GM18873 (cell line): ENCODE measurements around the gene CYFIP2.

Experiments used
- ATAC-seq: cut with Tn5 transposase; IDR thresholded peaks from one replicate; pipeline ENCODE4 v1.9.1; 2021; ENCODE audit warnings: mild to moderate bottlenecking, moderate library complexity, moderate number of reproducible peaks; ENCODE audit not compliant: unreplicated experiment, low FRiP score

The CYFIP2 gene

DNA sequence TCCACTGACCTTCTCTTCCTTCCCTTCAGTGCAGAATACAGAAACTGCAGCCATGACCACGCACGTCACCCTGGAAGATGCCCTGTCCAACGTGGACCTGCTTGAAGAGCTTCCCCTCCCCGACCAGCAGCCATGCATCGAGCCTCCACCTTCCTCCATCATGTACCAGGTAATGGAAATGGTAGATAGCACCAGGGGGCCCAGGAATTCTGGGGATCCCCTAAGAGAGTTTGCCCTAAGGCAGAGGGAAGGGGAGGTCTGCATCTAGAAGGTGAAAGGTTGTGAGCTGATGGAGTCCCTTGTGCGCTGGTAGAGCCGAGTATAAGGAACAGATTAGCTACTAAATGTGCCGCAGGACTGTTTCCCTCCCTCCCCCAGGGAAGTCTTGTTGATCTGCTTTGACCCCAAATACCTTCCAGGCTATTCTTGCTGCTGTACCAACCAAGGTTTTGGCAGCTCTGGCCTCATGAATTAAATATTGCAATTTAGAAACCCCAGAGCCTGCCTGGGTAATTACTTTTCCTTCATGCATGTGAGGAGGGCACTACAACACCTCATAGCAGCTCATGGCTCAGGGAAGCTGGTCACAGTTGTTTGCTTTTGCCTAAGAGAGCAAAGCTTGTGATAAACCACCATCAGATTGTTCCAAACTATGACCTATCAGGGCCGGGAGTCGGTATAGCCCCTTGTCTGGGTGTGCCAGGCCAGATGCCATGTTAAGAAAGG lies 19.6 kb downstream of the CYFIP2 start:
- ATAC-seq, result no peak

DNA sequence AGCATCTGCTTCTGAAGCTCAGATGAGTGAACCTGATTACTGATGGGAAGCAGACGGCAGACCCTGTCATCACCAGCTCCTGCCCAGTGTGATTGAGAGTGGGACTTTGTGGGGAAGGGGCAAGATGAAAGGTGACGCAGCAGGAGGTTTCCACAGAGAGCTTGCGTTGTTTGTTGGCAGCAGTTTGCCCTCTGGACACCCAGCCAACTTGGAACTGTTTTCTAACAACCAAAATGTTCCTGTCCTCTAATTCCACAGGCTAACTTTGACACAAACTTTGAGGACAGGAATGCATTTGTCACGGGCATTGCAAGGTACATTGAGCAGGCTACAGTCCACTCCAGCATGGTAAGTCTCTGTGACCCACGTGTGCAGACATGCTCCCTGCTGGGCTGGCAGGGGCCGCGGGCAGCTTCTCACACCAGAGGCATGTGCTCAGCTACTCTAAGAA lies 20.9 kb downstream of the CYFIP2 start:
- no peak for ATAC-seq

DNA sequence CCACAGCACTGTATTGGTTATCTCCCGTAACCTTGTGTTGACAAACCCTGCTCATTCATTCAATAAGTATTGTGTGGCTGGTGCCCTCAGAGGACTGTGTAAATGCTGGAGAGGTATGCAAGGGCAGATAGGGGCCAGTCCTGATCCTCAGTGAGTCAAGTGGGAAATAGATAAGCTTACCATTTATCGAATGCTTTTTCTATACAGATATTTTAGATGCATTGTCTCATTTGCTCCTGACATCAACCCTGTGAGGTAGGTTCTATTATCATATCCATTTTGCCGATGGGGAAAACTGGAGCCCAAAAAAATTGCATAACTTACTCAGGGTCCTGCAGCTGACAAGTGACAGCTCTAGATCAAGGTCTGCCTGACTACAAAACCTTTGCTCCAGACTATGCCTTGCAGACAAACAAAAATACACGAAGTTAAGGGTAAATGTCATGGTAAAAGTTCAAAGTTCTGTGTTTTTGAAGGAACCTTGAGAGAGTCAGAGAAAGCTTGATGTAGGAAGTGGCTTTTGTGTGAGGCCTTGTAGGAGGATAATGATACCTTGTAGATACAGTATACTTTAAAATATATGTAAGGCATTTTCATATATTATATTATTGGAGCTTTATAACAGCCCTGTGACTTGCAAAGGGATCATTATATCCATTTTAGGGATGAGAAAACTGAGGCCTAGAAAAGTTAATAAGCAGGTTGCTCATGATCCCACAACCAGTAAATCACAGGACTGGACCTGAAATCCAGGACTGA lies 22.7 kb downstream of the CYFIP2 start:
- no peak for ATAC-seq

DNA sequence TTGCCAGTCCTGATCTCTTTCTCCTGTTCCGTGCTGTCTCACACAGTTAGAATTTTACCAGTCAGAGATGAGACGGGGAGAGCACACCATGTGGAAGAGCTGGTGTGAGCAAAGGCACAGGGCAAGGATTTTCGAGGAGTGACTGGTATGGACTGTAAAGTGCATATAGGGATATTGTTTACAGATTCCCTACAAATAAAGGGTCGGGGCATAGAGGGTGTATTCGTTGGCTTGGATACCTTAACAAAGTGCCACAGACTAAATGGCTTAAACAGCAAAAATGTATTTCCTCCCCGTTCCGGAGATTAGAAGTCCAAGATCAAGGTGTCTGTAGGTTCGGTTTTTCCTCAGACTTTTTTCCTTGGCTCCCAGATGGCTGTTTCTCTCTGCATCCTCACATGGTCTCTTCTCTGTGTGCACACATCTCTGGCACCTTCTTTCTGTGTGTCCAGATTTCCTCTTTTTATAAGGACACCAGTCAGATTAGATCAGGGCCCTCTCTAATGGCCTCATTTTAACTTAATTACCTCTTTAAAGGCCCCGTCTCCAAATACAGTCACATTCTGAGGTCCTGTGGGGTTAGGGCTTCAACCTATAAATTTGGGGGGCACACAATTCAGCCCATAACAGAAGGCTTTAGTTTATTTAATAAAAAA lies 23.4 kb downstream of the CYFIP2 start:
- ATAC-seq, result no peak

DNA sequence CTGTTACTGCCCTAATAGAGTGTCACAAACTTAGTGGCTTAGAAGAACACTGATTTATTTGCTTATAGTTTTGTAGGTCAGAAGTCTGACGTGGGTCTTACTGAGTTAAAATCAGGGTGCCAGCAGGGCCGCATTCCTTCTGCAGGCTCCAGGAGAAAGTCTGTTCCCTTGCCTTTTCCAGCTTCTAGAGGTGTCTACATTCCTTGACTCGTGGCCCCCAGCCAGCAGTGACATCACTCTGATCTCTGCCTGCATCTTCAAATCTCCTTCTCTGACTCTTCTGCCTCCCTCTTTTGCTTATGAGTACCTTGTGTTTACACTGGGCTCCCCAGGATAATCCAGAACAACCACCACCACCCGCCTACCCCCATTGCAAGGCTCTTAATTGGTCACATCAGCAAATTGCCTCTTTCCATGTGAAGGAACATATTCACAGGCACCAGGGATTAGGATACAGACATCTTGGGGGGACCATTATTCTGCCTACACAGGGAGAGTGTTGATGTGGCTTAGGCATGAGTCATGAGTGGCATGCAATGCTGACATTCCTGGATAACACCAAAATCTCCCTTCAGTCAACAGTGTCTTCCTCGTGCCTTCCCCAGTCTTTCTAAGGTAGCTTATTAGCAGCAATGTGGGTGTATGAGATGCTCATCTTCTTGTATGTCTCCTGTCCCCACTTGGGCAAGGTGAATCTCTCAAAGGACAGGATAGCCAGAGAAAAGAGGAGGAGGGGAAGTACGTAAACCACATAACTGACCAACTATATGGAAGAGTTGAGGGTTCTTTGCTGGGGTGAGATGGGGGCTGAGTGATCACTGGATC lies 24.4 kb downstream of the CYFIP2 start:
- ATAC-seq, result no peak

DNA sequence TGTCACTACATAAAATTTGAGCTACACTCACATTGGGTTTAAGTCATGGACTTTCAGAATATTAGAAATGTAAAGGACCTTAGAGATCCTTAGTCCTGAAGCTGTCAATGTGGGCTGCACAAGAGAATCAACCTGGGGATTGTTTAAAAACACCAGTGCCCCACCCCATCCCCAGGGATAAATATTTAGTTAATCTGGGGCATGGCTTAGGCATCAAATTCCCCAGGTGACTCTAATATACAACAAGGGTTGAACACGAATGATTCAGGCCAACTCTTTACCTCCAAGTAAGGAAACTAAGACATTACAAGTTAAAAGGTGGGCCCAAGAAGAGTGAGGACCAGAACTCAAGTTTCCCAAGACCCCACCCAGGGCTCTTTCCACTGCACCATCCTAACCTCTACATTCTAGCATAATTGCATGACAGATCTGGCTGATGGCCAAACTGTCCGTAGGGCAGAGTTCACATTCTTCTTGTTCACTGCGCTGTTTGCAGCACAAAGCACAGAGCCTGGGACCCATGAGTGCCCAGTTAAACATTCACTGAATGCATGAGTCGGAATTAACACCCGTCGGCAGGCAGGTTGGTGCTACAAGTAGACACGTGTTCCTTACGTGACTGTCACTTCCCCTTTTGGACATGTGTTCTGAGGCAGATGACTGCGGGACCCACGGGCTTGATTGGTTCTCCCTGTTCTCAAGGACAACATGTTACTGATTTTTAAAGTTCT lies 25.2 kb downstream of the CYFIP2 start:
- peak; percentile 72 for ATAC-seq

DNA sequence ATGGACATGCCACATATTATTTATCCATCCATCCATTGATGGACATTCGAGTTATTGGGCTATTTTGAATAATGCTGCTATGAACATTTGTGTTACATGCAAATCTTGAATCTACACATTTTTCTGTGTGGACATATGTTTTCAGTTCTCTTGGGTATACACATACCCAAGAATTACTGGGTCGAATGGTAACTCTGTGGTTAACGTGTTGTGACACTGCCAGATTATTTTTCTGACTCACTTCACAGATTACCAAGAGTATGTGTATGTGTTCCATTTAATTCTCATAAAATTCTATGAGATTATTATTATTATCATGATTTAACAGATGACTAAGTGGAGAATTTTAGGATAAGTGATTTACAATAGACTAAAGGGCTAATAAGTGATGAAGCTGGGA lies 26.7 kb downstream of the CYFIP2 start:
- ATAC-seq, result no peak

DNA sequence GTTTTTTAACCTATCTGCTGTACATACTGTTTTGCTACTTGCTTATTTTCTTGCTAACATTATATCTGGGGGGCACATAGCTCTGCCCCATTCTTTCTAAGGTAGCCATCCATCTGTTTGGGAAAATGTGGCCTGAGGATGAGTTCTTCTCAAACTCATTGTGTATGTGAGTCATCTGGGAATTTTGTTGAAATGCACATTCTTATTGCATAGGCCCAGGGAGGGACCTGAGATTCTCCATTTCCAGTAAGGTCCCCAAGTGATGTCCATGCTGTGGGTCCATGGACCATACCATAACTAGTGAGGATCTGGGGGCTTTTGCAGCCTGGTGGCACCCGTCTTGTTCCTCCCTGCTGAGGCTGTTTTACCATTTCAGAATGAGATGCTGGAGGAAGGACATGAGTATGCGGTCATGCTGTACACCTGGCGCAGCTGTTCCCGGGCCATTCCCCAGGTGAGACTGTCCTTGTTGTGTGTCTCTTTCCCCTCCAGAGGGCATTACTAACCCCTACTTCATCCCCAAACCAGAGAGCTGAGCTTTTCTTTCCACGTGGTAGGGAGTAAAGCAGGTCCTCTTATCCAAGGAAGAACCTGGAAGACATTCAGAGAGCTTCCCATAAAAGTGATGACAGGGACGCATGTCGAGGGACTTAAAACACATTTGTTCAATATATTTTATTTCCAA lies 28.6 kb downstream of the CYFIP2 start:
- ATAC-seq, result no peak

DNA sequence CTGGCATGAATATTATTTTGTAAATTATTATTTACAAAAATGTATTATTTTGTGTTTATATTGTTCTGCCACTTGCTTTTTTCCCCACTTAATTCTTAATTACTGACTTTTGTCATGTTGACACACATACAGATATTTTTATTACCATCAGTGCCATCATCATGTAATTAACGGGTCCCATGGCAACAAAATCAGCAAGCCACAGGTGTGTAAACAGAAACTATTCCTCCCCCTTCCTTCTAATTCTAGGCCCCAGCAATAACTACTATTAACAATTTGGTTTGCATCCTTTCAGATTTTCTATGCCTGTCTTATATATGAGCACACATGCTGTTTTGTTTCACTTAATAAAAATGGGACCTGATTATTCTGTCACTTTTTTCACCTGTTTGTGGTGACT lies 29.3 kb downstream of the CYFIP2 start:
- ATAC-seq, result no peak

DNA sequence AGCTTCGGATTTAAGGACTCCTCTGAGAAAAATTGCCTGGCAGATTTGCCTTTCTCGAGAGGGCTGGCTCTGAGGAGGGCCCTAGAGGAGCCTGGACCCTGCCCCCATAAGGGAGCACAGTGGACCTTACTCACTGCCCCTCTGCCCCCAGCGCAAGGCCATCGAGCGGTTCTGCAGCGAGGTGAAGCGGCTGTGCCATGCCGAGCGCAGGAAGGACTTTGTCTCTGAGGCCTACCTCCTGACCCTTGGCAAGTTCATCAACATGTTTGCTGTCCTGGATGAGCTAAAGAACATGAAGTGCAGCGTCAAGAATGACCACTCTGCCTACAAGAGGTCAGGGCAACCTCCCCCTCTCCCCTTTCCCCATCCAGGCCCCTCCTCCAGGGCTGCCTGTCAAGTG lies 34.6 kb downstream of the CYFIP2 start:
- no peak for ATAC-seq

DNA sequence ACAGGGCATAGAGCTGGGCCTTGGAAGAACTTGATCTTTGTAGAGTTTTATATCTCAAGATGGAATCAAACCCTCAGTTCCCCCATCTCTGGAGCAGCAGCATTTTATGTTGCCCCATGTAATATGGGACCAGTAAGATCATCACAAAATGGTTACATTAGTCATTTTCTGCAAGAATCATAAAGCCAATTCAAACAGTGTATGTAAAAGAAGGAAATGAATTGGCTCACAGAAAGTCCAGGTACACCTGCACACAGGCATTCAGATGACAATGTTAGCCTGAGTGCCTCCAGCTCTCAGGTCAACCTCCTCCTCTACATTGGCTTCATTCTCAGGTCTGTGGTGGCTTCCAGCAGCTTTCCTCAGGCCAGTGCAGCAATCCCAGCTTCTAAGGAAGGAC lies 35.1 kb downstream of the CYFIP2 start:
- ATAC-seq, result no peak

DNA sequence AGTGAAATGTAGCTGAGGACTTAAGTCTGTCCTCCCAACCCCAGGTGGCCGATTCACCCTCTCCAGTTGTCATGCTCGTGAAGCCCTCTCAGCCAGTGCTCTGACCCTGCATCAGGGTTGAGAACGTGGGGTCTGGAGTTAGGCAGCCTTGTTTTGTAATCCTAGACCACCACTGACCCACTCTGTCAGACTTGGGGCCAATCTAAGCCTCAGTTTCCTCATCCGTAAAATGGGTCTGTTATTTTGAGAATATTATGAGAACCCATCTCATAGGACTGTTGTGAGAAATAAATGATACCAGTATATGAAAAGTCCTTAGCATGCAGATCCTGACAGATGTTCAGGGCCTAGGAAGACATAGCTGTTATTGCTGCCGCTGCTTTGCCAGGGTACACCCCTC lies 37.1 kb downstream of the CYFIP2 start:
- no peak for ATAC-seq

DNA sequence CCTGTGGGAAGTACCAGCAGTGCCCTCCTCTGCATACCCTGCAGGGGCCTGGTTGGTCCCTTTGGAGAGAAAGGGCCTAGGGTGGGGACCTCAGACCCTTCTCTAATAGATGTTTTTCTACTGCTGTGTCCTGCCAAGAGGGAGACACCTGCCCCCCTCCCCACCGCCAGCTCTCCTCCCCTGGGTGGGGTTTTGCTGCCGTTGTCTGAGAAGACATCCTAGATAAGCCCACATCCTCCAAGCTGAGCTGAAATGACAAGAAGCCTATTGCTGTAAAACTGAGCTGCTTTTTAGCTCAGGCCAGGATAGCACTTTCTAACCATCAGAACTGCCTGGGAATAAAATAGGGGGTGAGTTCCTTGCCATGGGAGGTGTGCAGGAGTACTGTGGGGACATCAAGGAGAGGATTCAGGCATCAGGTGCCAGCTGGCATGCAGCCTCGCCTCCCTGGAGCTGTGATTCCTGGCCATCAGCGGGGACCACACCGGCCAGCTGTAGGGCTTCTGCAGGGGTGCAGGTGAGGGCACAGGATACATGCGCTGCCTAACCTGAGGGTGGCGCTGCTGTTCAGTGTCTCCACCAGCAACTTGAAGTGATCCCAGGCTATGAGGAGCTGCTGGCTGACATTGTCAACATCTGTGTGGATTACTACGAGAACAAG lies 37.9 kb downstream of the CYFIP2 start:
- no peak for ATAC-seq

DNA sequence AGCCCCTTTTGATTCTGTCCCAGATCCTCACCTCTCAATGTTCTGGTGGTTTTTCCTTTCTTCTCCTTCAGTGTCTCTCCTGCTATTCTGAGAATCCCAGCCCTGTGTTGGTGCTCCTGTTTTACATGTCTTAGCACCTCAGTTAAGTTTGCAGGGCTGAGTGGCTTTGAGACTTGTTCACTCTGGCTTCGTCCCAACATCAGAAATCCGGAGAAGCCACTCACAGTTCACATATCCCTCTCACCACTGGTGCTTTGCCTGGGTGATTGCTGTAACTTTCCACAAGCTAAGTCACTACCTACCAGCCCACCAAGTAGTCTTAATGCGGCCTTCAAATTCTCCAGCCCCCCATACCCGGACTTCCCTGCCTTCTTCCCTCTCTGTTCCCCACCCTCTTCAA lies 40.2 kb downstream of the CYFIP2 start:
- ATAC-seq, result no peak

DNA sequence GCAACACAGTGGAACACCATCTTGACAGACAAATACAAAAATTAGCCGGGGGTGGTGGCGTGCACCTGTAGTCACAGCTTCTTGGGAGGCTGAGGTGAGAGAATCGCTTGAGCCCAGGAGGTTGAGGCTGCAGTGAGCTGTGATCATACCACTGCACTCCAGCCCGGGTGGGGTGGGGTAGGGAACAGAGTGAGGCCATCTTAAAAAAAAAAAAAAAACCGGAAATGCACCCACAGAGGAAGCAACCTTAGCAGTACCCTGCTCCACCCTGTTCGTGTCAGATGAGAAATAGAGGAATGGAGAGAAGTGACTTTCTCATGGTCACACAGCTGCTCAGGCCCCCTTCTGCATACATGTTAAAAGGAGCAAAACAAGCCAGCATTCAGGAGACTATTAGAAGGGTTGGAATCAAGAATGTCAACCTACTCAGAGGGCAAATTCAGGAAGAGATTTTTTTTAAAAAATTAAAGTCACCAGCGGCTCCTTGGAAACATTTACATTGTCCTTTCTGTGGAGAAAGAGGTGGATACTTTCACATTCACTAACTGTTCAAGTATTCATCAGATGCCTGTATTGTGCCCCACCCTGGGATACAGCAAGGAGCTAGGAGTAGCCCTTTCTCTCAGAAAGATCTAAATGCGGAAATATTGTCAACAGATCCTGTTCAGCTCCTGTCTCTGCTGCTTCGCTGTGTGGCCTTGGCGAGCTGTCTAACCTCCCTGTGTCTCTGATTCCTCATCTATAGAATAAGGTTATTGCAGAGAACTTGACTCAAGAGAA lies 41.0 kb downstream of the CYFIP2 start:
- ATAC-seq, result no peak

DNA sequence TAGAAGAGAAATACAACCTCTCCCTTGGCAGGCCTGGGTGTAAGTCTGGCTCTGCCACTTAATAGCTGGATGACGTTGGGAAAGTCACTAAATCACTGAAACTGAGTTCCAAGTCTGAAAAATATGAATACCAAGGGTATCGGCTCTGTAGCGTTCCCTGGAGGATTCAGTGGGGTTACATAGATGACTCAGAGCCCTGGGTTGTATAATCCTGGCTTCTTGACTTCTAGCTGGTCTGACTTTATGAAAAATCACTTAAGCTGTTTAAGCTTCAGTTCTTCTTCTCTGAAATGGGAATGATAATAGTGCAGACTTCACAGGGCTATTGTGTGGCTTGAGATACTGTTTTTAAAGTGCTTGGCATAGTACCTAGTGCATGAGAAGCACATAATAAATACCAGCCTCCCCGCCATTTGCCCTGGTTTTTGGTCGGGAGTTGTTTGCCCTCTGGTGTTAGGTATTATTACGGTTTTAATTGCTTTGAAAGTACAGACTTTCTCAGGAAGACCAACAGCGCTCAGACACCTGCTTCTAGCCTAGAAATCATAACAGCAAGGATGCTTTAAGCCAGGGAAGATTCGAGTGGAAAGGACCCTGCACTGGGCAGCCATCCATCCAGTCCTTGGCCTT lies 43.0 kb downstream of the CYFIP2 start:
- no peak for ATAC-seq

DNA sequence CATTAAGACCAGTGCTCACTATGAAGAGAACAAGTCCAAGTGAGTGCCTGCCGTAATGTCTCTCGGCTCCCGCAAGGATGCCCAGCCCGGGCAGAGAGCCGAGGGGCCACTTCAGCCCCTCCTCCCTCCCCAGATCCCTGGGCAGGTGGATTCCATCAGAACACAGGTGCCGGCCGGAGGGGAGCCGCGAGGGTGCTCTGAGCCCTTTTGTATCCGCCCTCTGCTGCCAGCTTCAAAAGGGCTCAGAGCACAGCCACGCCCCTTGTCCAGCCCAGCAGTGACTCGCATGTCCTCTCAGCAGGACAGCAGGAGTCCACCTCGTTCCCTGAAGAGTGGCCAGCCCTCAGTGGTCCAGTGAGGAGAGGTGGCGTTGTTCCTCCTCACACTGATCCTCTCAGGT lies 43.9 kb downstream of the CYFIP2 start:
- no peak for ATAC-seq

DNA sequence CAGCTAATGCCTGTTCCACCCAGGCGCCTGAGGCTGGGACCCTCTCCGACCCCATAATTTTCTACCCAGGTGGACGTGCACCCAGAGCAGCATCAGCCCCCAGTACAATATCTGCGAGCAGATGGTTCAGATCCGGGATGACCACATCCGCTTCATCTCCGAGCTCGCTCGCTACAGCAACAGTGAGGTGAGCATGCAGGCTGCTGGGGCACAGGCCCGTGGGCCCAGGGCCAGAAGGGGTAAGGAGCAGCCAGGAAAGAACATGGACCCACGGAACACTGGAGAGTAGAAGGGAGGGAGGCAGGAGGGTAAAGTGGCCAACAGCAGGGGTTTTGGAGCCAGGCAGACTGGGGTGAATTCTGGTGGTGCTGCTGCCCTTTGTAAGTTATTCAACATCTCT lies 45.7 kb downstream of the CYFIP2 start:
- ATAC-seq, result no peak
